ENCODE data around the gene IL17REL.

Gene IL17REL

DNA sequence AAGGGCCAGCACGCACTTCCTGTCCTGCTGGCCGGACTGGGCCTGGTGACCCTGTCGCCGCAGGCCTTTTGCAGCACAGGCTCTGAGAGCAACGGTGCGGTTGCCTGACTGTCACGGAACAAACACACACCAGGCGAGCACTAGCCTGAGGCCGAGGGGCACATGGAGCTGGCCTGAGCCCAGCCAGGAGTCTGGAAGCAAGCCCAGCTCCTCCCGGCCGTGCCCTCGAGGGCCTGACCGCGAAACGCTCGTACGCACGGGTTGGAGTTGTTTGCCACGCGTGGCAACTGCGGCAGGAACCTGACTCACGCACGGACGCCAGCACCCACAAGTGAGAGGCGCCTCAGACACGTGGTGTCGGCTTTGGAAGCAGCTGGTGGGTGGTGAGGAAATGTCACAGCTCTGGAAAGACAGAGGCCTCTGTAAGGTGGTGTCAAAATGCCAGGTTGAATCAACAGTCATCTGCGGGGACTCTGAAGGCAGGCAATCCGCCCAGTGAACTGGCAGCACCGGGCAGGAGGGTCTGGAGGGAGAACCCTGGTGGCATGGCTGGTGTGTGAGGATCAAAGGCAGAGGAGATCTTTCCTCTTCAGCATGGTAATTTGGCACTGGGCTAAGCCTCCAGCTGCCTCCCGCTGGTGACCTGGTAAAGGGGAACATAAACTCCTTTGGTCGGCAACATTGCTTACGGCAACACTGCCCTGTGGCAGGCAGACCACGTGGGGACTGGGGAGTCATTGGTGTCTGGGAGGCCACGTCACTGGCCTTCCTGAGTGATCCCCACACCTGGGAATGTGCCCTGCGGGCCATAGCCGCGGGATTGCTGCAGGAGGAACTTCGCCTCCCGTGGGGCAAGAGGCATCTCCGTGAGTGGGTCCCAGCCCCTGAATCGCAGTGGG, 15.3 kb upstream of the IL17REL start:
- in situ Hi-C loops (cut with MboI; ENCODE audit: low sequenced_read_pairs): no loop called here

DNA sequence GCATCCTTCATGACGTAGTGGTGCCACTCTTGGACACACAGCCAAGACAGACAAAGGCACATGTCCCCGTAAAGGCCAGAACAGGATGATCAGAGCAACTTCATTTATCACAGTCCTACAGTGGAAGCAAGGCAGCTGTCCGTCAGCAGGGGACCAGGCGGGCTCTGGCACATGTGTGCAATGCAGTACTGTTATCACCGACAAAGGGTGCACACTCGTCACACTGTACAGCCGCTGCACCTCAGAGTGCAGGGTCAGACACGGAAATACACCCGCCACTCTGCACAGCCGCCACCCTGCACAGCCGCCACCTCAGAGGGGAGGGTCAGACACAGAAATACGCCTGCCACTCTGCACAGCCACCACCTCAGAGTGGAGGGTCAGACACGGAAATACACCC, 13.4 kb upstream of the IL17REL start:
- in situ Hi-C loops (cut with MboI; ENCODE audit: low sequenced_read_pairs): no loop called here

DNA sequence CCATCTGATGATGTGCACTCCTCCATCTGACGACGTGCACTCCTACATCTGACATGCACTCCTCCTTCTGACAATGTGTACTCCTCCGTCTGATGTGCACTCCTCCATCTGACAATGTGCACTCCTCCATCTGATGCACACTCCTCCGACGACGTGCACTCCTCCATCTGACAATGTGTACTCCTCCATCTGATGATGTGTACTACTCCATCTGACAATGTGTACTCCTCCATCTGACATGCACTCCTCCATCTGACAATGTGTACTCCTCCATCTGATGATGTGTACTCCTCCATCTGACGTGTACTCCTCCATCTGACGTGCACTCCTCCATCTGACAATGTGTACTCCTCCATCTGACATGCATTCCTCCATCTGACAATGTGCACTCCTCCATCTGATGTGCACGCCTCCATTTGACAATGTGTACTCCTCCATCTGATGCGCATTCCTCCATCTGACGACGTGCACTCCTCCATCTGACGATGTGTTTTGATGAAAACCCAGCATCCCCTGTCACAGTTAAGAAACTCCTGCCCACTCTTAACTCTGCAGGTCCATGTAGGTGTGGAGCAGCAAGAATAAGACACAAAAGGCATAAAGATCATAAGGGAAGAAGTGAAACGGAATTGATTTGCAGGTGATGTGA, 9.7 kb upstream of the IL17REL start:
- in situ Hi-C loops (cut with MboI; ENCODE audit: low sequenced_read_pairs): no loop called here

DNA sequence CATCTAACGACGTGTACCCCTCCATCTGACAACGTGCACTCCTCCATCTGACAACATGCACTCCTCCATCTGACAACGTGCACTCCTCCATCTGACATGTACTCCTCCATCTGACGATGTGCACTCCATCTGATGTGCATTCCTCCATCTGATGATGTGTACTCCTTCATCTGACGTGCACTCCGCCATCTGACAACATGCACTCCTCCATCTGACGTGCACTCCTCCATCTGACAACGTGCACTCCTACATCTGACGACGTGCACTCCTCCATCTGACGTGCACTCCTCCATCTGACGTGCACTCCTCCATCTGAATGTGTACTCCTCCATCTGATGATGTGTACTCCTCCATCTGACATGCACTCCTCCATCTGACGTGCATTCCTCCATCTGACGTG, 8.0 kb upstream of the IL17REL start:
- in situ Hi-C loops (cut with MboI; ENCODE audit: low sequenced_read_pairs): no loop called here

DNA sequence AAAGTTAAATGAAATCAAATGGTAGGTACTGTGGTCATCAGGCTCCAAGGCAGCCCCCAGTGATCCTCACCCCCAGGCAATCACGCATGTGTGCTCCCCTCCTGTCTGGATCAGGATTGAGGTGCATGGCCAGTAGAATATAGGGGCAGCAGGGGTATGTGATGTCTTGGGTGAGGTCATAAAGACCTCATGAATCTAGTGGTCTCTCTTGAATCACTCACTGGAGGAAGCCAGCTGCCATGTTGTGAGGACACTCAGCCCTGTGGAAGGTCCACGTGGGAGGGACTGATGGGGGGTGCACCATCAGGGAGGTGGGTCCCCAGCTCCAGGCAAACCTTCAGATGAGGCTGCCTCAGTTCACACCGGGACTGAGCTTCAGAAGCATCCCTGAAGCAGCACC, 6.8 kb upstream of the IL17REL start:
- in situ Hi-C loops (cut with MboI; ENCODE audit: low sequenced_read_pairs): no loop called here

DNA sequence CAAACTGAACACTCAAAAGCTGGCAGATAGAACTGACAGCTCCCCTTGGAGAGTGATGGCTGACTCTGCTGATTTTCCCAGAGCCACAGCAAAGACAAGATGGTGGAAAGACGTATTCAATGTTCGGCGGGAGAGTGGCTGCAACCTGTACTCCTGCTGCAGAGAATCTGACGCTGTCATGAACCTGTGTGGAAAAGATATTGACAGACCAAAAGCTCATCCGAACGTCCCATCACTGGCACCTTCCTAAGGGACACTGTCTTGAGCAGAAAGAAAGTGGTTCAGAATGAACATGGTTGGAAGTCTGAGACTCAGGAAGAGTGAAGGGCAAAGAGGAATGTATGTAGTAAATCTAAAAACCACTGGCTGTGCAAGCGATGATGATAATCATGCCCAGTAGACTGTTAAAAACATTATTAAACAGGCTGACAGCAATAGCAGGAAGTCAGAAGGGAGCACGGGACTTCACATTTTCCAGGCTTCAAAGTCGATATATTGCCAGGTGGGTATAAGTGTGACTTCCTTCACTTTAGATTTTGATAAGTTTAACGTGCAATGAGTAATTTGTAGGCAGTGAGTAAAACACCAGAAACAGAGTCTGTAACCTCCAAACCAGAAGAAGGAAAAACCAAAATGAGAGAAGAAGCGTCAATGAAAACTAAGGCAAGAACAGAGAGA, 6.2 kb upstream of the IL17REL start:
- in situ Hi-C loops (cut with MboI; ENCODE audit: low sequenced_read_pairs): no loop called here

DNA sequence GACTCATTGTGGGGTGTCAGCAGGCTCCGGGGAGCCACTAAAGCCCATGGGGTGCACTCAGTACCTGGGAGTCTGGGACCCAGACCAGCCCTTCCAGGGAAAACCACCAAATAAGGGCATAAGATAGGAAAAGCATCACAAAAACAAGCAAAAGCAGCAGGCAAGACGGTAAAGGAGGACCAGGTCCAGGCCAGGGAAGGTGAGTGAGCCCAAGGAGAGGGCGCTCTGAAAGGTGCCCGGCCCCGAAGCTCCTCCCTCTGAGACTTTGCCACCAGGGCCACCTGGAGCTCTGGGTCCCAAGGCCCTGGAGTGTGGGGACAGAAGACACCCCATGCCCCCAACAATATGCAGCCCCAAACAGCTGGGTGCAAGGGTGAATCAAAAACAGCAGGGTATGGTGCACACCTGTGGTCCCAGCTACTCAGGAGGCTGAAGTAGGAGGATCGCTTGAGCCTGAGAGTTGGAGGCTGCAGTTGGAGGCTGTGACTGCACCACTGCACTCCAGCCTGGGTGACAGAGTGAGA, 5.2 kb upstream of the IL17REL start:
- in situ Hi-C loops (cut with MboI; ENCODE audit: low sequenced_read_pairs): no loop called here

DNA sequence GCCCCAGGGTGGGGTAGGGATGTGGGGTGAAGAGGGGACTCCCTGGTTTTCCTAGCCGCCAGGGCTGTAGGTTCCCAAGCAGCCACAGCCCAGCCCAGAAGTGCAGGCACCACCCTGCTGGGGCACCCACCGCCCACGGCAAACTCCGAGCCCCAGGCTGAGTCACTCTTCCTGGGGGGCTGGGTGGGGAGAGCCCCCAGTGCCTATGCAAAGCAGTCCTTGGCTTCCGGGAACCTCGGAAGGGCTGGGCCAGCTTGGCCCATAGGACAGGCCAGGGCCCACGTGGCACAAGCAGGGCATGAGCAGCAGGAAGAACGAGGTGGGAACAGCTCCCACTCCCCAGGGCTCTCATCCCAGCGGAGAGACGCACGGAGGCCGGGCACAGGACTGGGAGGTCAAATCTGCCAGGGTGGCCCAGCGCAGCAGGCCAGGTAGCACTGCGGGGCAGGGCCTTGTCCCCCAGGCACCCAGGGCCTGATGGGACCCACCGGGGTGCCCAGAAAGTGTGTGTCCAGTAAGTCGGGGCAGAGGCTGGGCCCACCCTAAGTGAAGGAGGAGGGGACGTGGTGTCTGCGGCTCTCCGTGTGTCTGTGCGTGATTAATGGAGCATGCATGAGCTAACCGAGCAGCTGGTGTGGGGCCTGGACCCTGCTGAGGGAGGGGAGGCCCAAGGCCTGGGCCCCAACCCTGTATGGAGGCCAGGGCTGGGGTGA, 4.6 kb upstream of the IL17REL start:
- in situ Hi-C loops (cut with MboI; ENCODE audit: low sequenced_read_pairs): no loop called here

DNA sequence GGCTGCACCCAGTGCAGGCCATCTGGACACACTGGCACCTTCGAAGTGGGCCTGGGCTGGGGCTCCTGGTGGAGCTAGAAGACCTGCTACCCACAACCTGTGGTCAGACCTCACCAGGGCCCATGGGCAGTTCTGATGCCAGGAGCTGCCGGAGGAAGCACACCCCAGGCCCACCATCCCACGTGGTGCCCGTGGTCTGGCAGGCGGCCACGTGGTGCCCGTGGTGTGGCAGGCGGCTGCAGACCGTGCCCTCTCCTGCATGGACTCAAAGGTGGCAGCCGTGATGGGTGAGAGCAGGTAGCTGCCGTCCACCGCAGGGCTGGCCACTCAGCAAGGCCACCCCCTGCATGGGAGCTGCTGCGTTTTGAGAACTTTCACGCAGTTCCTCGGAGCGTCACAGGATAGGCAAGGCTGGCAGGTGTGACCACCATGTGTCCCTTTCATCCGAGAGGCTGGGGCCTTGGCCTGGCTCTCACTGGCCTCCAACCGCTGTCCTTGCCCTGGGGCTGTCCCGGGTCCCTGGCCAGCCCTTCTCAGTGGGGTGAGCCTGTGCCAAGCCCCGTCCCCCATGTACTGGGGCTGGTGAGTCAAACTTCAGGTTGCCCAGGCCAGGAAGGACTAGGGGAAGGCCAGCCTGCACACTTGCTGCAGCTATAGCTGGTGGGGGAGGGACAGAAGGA, 3.9 kb upstream of the IL17REL start:
- in situ Hi-C loops (cut with MboI; ENCODE audit: low sequenced_read_pairs): no loop called here

DNA sequence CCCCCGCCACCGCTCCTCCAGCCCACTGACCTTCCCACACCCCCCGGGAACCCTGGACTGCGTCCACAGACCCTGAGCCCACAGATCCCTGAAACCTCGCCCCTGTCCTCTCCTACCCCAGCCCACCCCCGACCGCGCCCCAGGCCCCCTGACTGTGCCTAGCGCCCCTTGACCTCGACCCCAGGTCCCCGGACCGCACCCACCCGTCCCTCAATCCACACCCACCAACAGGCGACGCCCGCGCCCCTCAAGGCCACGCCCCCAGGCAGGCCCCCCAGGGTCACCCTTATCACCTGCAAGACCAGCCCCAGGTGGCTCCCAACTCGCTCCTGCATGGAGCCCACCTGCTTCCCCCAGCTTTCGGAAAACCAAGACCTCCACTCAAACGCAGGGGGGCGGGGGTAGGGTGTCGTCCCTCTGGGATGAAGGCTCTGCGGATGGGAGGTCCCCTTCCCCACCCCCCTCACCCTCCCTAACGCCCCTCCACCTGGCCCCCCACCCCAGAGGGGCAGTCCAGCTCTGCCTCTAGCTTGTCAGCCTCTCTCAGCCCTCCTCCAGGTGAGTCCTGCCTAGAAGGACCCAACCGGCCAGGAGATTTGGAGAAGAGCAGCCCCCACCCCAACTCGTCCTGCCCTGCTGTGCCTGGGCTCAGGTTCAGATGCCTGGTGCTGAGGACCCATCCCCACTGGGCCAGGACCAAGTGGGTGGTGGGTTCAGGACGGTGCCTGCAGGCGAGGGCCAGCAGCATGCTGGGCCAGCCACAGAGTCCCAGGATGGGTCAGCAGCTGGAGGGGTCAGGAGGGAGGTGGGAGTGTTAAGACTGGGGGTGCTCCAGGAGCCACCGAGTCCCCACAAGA, 3.1 kb upstream of the IL17REL start:
- in situ Hi-C loops (cut with MboI; ENCODE audit: low sequenced_read_pairs): no loop called here

DNA sequence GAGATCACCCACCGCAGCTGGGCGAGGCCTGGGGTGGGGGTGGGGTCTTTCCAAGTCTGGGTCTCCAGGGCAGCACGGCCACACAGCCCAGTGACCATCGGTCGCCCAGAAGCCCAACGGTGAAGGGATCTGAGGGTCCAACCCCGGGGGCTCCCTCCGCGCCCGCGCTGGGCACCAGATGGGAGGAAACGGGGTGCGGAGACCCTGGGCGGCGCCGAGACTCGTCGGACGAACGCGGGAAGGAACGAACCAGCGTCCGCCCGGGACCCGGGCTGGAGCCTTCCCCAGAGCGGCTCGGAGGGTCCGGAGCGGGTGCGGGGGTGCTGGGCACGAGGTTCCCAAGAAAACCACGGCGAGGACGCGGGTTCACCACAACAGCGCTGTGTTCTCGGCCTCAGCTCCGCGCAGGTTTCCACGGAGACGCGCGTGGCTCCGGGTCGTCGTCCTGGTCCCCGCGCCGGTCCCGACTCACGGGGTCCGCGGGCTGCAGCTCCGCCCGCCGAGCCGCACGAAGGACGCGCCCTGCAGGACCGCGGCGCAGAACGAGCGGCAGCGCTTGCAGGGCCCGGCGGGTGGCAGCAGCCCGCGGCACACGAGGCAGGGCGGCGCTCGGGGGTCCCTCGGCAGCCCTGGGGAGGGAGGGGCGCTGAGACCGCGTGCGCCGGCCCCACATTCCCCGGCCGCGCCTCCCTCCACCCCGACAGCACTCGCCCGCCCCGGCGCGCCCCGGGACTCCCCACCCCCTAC, 2.3 kb upstream of the IL17REL start:
- in situ Hi-C loops (cut with MboI; ENCODE audit: low sequenced_read_pairs): no loop called here

DNA sequence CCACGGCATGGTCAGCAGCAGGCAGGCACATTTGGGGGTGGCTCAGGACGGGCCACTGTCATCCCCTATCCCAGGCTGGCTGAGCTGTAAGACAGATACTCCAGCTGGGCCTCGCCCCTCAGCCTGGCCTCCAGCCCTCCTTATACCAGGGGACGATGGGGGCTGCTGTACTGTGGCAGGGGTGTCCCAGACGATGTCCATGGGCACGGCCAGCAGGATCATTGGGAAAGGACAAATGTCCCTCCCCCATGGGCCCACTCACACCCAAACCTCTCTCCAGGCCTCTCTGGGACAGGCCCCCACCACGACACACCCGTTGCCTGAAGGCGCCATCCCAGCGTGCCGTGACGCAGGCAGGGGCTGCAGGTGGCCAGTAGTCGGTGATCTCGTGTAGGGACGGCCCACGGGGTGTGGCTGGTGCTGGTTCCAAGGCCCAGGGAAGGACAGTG, 1.5 kb upstream of the IL17REL start:
- in situ Hi-C loops (cut with MboI; ENCODE audit: low sequenced_read_pairs): no loop called here

DNA sequence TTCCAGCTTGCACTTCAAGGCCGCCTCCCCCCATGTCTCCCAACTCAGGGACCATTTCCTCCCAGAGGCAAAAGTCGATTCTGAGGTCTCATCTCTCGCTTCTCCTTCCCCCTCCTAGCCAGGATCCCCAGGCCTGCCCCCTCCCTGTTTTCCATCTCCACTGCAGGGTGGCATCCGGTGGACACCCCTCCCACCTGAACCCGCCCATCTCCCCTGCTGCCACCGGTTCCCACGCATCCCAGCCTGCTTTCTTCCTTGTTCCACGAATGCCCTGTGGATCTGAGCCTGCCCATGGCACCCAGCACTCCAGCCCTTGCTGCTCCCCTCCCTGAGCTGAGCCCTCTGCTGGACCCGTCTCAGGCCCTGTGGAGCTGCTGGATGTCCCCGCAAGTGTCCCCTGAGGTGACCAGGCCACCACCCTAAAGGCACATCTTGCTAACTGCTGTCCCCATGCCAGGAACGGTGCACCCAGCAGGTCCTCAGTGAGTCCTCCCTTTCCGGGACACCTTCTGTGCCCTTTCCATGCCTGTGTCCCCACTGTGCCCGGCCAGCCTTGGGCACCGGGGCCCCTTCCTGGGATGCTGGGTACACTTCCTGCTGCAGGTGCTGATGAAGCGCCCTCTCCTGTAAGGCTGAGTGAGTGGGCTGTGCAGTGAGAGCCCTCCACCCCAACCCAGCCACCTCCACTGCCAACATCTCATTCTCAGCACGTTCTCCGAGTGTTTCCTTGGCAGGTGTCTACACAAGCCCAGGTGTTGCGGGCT, 936 bp downstream of the IL17REL start:
- in situ Hi-C loops (cut with MboI; ENCODE audit: low sequenced_read_pairs): no loop called here

DNA sequence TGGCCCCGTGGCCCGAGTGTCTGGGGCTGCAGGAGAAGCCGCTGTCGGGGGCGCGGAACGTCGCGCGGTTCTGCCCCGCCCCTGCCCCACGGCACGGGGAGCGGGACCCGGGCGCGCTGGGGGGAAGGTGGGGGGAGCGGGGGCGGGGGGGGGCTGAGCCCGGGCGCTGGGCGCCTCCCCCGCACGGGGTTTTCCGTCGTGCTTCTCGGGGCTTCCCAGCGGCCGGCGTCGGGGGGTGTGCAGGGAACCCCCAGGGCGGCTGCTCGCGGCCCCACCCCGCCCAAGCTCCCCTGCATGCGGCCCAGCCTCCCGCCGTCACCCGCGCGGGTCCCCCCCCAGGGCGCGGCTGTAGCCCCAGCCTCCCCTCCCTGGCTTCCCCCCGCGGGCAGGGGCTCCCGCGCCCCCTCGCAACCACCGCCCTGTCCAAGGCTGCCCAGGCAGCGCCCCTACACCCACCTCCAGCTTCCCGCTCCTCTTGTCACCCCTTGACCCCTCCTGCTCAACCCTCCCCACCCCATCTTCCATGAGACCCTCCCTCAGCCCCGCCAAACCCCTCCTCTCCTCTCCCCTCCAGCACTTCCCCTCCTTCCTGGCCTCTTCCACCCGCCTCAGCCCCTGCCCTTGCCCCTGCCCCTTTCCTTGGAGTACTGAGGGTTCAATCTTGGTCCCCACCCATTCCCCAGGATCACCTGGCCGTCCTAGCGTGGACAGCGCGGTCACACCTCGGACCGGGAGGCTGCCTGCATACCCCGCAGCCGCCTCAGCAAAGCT, 1.7 kb downstream of the IL17REL start:
- in situ Hi-C loops (cut with MboI; ENCODE audit: low sequenced_read_pairs): no loop called here

DNA sequence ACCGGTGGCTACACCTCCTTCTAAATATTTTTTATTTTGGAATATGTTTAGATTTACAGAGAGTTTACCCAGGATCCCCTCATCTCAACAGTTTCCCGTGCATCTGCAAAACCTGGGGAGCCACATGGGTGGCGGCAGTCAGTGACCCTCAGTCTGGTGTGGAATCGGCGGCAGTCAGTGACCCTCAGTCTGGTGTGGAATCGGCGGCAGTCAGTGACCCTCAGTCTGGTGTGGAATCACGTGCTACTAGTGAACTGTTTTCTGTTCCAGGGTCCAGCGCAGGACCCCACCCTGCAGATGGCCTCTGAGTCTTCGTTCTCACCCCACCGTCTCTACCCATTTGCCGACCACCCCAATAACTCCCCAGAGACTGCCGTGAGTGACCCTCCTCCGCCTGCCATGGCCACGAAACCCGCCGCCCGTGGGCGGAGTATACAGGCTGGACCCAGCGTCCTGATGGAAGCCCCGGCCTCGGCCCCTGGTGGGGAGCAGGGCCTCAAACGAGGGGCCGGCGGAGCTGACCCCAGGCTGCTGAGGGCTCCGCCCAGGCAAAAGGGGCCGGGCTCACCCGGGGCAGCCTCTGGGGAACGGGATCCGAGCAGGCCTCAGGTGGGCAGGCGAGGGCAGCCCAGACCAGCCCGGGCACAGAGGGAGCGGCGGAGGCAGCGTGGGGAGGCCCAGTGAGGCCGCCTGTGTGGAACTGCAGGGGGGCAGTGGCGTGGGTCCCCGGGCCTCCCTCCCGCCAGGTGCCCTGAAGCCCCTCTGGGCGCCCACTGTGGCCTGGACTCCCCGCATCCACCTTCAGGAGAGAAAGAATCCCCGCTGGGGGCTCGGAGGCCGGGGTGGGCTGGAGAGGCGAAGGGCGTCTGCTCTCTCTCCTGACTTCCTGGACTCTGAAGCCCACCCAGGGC, 2.5 kb downstream of the IL17REL start:
- in situ Hi-C loops (cut with MboI; ENCODE audit: low sequenced_read_pairs): no loop called here

DNA sequence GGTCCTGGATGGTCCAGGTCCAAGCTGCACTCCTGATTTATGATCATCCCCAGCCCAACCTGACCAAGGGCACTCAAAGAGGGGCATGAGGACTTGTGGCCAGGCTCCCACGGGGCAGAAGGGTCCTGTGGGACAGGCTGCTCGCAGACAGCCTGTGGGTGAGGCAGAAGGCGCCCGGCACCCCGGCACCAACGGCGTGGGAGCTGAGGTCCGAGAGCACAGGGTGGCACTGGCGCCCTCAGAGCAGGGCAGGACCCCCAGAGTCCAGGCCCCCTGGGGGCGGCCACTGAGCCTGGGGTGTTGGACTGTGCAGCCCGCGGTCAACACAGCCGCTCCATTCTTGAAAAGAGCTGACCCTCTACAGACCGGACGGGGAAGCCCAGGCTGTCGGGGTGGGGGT, 3.3 kb downstream of the IL17REL start:
- in situ Hi-C loops (cut with MboI; ENCODE audit: low sequenced_read_pairs): no loop called here
